Motor neuron (in vitro differentiated cells): ENCODE results near the gene SLC5A11. TPM values are rescaled to one million over a fixed set of nuclear protein-coding genes. Genes with fewer than 3 reads are reported as not detected.
"Not testable (repeated sequence)": the region's sequence is repeated elsewhere in the genome, so short reads cannot be mapped to it uniquely, and the experiment has no call there.

ENCODE experiments used
- ATAC-seq, 8 experiments: fragments of 200-7000 bp; cut with Tn5 transposase; replicated peaks in 6 of 8; 2 replicates each; pipeline ENCODE4 v1.8.0; 2021; ENCODE audit warnings: mild to moderate bottlenecking in 8 of 8, moderate library complexity in 8 of 8
- H3K27ac ChIP-seq, 2 donors: fragments of 250-450 bp; sonication (Bioruptor Pico); 2 replicates each; pipeline ENCODE4 v1.9.0; 2021; ENCODE audit warnings: antibody characterized with exemption in 2 of 2, mild to moderate bottlenecking in 2 of 2, moderate library complexity in 1 of 2
- H3K4me1 ChIP-seq, 2 donors: fragments of 250-450 bp; sonication (Bioruptor Pico); replicated peaks in 1 of 2; 2 replicates each; pipeline ENCODE4 v1.6.1; 2021; ENCODE audit warnings: antibody characterized with exemption in 2 of 2, mild to moderate bottlenecking in 2 of 2, moderate library complexity in 1 of 2
- H3K4me3 ChIP-seq, 5 donors: fragments of 250-450 bp; sonication (Bioruptor Pico); 2 replicates each; pipeline ENCODE4 v1.9.0; 2021; ENCODE audit warnings: antibody characterized with exemption in 5 of 5, mild to moderate bottlenecking in 5 of 5, moderate library complexity in 4 of 5
- WGBS, 10 experiments: fragments of 450-650 bp; shearing (Covaris generic); methylation state at CpG; one replicate each; pipeline ENCODE4 v1.0.0; 2022; 5-methylcytosine and 5-hydroxymethylcytosine counted together
- in situ Hi-C, 9 experiments: fragments of 400-800 bp; cut with MboI; loops; one replicate each; pipeline ENCODE4 v1.15.0; 2021; ENCODE audit warnings: low sequenced_read_pairs in 9 of 9, low pct_unique_long_range_greater_than_20kb in 2 of 9; ENCODE audit not compliant: unreplicated experiment in 9 of 9
- total RNA-seq, 8 experiments: library from RNA; unstranded; fragments of 300-600 nt; gene quantifications; 2 replicates each; pipeline versions ENCODE4 v1.2.3 to v1.2.4, GENCODE V29; 2022

Gene SLC5A11
- under 1 TPM in 3 of 8 experiments, not detected in 5; 0.25 to 0.52 (median 0.47) TPM for total RNA-seq

GRCh38 chr16:24845726-24846547 is at the start of gene SLC5A11:
Gene SLC5A11 (plus strand): TSS chr16:24845963. CDS start chr16:24858644, 12,681 bp downstream.
- no peak for ATAC-seq
- 50 to 90% (median 70%) methylated on average over 1 to 10 of the region's 21 CpGs; no CpG with 5 or more reads in 4 of the 10 experiments for WGBS, 10 experiments
- Histone ChIP-seq H3K4me1 (no peaks in the 10 kb centered on the region), H3K27ac (no peak within 1 kb of the TSS), H3K4me3 (no peak within 1 kb of the TSS)
- in situ Hi-C loops = no loop called here

- ATAC-seq = peak in 6 of 8 experiments; percentile 19 to 59 (median 32)
- Histone ChIP-seq H3K27ac (no peak overlapping the region), H3K4me1 (no peaks in the 10 kb centered on the region), H3K4me3 (no peak overlapping the region)
- WGBS, 10 experiments = 68 to 100% (median 82%) methylated on average over 1 to 4 of the region's 4 CpGs; no CpG with 5 or more reads in 3 of the 10 experiments
- in situ Hi-C loops = loop anchor here in 1 of 9 experiments (25.0 kb wide), 1 partner anchor 238 kb away; no protein-coding TSS in a partner anchor
Observed at GRCh38 chr16:24800586-24800985, 45.2 kb upstream of the SLC5A11 start.

- Histone ChIP-seq H3K27ac (no peak overlapping the region), H3K4me1 (no peaks in the 10 kb centered on the region), H3K4me3 (no peak overlapping the region)
- ATAC-seq = no peak
- in situ Hi-C loops = loop anchor here in 1 of 9 experiments (25.0 kb wide), 1 partner anchor 240 kb away; no protein-coding TSS in a partner anchor
- 70 to 100% (median 88%) methylated on average over 1 to 3 of the region's 3 CpGs; no CpG with 5 or more reads in 2 of the 10 experiments for WGBS, 10 experiments
Observed at GRCh38 chr16:24801761-24802302, 43.9 kb upstream of the SLC5A11 start.

GRCh38 chr16:24805484-24805883 is 40.3 kb upstream of the SLC5A11 start:
- 93 to 100% (median 95%) methylated on average over 1 to 5 of the region's 5 CpGs for WGBS, 10 experiments
- no peak overlapping the region for H3K4me3 ChIP-seq
- no peak for ATAC-seq
- in situ Hi-C loops = loop anchor here in 1 of 9 experiments (25.0 kb wide), 1 partner anchor 243 kb away; no protein-coding TSS in a partner anchor
- H3K27ac ChIP-seq = no peak overlapping the region
- H3K4me1 ChIP-seq = no peaks in the 10 kb centered on the region

GRCh38 chr16:24807301-24807700 is 38.5 kb upstream of the SLC5A11 start:
- 60 to 100% (median 100%) methylated on average over 1 of the region's 1 CpG; no CpG with 5 or more reads in 5 of the 10 experiments for WGBS, 10 experiments
- in situ Hi-C loops = loop anchor here in 1 of 9 experiments (25.0 kb wide), 1 partner anchor 245 kb away; no protein-coding TSS in a partner anchor

GRCh38 chr16:24810951-24811843 is 34.6 kb upstream of the SLC5A11 start:
- 62 to 100% (median 90%) methylated on average over 1 to 7 of the region's 11 CpGs for WGBS, 10 experiments
- ATAC-seq = peak in 2 of 8 experiments; percentile 33 to 42
- H3K27ac ChIP-seq = no peak overlapping the region
- in situ Hi-C loops = loop anchor here in 1 of 9 experiments (25.0 kb wide), 1 partner anchor 249 kb away; no protein-coding TSS in a partner anchor
- H3K4me3 ChIP-seq = no peak overlapping the region
- no peaks in the 10 kb centered on the region for H3K4me1 ChIP-seq

More at GRCh38 chr16:24807301-24807700, 38.5 kb upstream of the SLC5A11 start:
- Histone ChIP-seq H3K4me3 (no peak overlapping the region), H3K4me1 (no peaks in the 10 kb centered on the region), H3K27ac (no peak overlapping the region)
- ATAC-seq = no peak

- in situ Hi-C loops = loop anchor here in 1 of 9 experiments (25.0 kb wide), 1 partner anchor 251 kb away; no protein-coding TSS in a partner anchor
- not testable (repeated sequence) for H3K27ac ChIP-seq, H3K4me3 ChIP-seq, H3K4me1 ChIP-seq, ATAC-seq
- WGBS, 10 experiments = 83 to 100% (median 93%) methylated on average over 2 to 4 of the region's 6 CpGs; no CpG with 5 or more reads in 3 of the 10 experiments
Observed at GRCh38 chr16:24812813-24813212, 33.0 kb upstream of the SLC5A11 start.

- no peak for ATAC-seq
- Histone ChIP-seq H3K4me3 (no peak overlapping the region), H3K27ac (no peak overlapping the region), H3K4me1 (no peaks in the 10 kb centered on the region)
- in situ Hi-C loops = loop anchor here in 1 of 9 experiments (25.0 kb wide), 1 partner anchor 253 kb away; no protein-coding TSS in a partner anchor
- 80 to 100% (median 95%) methylated on average over 1 to 7 of the region's 7 CpGs; no CpG with 5 or more reads in 3 of the 10 experiments for WGBS, 10 experiments
Observed at GRCh38 chr16:24815021-24815420, 30.7 kb upstream of the SLC5A11 start.

GRCh38 chr16:24816688-24817087 is 29.1 kb upstream of the SLC5A11 start:
- in situ Hi-C loops = loop anchor here in 1 of 9 experiments (25.0 kb wide), 1 partner anchor 254 kb away; no protein-coding TSS in a partner anchor
- 80 to 100% (median 95%) methylated on average over 1 to 5 of the region's 6 CpGs for WGBS, 10 experiments
- no peak for ATAC-seq

GRCh38 chr16:24819462-24820040 is 26.2 kb upstream of the SLC5A11 start:
- 30 to 100% (median 83%) methylated on average over 1 to 2 of the region's 2 CpGs for WGBS, 10 experiments
- no peaks in the 10 kb centered on the region for H3K4me1 ChIP-seq
- no peak for ATAC-seq
- no peak overlapping the region for H3K27ac ChIP-seq
- H3K4me3 ChIP-seq = no peak overlapping the region
- in situ Hi-C loops = loop anchor here in 1 of 9 experiments (25.0 kb wide), 1 partner anchor 257 kb away; no protein-coding TSS in a partner anchor

More at GRCh38 chr16:24816688-24817087, 29.1 kb upstream of the SLC5A11 start:
- Histone ChIP-seq H3K27ac (no peak overlapping the region), H3K4me3 (no peak overlapping the region), H3K4me1 (no peaks in the 10 kb centered on the region)

GRCh38 chr16:24820522-24820921 is 25.2 kb upstream of the SLC5A11 start:
- Histone ChIP-seq H3K4me3 (no peak overlapping the region), H3K4me1 (no peaks in the 10 kb centered on the region), H3K27ac (no peak overlapping the region)
- ATAC-seq = no peak
- in situ Hi-C loops = loop anchor here in 1 of 9 experiments (25.0 kb wide), 1 partner anchor 258 kb away; no protein-coding TSS in a partner anchor
- WGBS, 10 experiments = 17 to 100% (median 100%) methylated on average over 1 of the region's 1 CpG; no CpG with 5 or more reads in 6 of the 10 experiments
